Esophagus squamous epithelium (tissue), 5 donors: ENCODE measurements around the gene CYP2C18. TPM values are rescaled to one million over a fixed set of nuclear protein-coding genes. Genes with fewer than 3 reads are reported as not detected.
"Not testable (repeated sequence)": the region's sequence is repeated elsewhere in the genome, so short reads cannot be mapped to it uniquely, and the experiment has no call there.

Experiments used
- DNase-seq: peaks from one replicate; lab custom pipeline; 2025; lab: John Stamatoyannopoulos, UW
- H3K27ac ChIP-seq, 4 donors: fragments of 200-600 bp; sonication (generic); one replicate each; pipeline ENCODE4 v1.5.1; 2016 to 2019; ENCODE audit warnings: mild to moderate bottlenecking in 1 of 4
- H3K27me3 ChIP-seq, 4 donors: fragments of 200-600 bp; sonication (generic); 1 replicate in 3 of 4; 2 replicates in 1 of 4; pipeline versions ENCODE4 v1.5.1 to v1.6.0; 2017 to 2021; ENCODE audit warnings: antibody characterized with exemption in 1 of 4
- H3K36me3 ChIP-seq, 3 donors: fragments of 200-600 bp; sonication (generic); one replicate each; pipeline ENCODE4 v1.5.1; 2016 to 2019
- H3K4me1 ChIP-seq, 3 donors: fragments of 200-600 bp; sonication (generic); one replicate each; pipeline ENCODE4 v1.5.1; 2017 to 2019
- H3K4me3 ChIP-seq, 4 donors: fragments of 200-600 bp; sonication (generic); 1 replicate in 3 of 4; 2 replicates in 1 of 4; pipeline ENCODE4 v1.5.1; 2016 to 2019; ENCODE audit warnings: mild to moderate bottlenecking in 2 of 4, moderate library complexity in 1 of 4
- H3K9me3 ChIP-seq, 3 donors: fragments of 200-600 bp; sonication (generic); one replicate each; pipeline ENCODE4 v1.5.1; 2016 to 2019
- CTCF ChIP-seq, 6 experiments: fragments of 450-650 bp in 4 of 6; fragments of 200-600 bp in 2 of 6; sonication (generic) in 2 of 6; IDR thresholded peaks; one replicate each; pipeline ENCODE4 v1.5.1; 2016 to 2019; ENCODE audit warnings: antibody characterized with exemption in 6 of 6, mild to moderate bottlenecking in 4 of 6, moderate library complexity in 4 of 6
- POLR2A ChIP-seq, 4 donors: fragments of 450-650 bp; IDR thresholded peaks; one replicate each; pipeline ENCODE4 v1.6.1; 2017; ENCODE audit warnings: antibody characterized with exemption in 4 of 4, mild to moderate bottlenecking in 4 of 4, moderate library complexity in 3 of 4
- WGBS, 2 donors: methylation state at CpG; one replicate each; pipeline ENCODE4 v1.1.5; 2018; 5-methylcytosine and 5-hydroxymethylcytosine counted together
- intact Hi-C: fragments of 100-400 bp; cut with DNase I; formaldehyde crosslinking; loops from one replicate; pipeline ENCODE4 v1.15.0; 2022
- total RNA-seq, 4 donors: library from RNA; depleted of rRNA; stranded (reverse); fragments of >200 nt; gene quantifications; one replicate each; pipeline ENCODE4 v1.1.0, GENCODE V29; 2016
- donor health status: DM: yes; HTN: yes; CAD: no.

The CYP2C18 gene
- total RNA-seq, 4 donors from 2014 or later, result 28.0 to 53.5 (median 39.8) TPM

GRCh38 chr10:94762393-94762792, 78.9 kb downstream of the CYP2C18 start, which contains the start of gene CYP2C19:
TSS of gene CYP2C19 (plus strand) at chr10:94762681. CDS start at chr10:94762706, 25 bp downstream.
- 62 to 73% methylated on average over 3 of the region's 3 CpGs for WGBS, 2 donors
- intact Hi-C loops, result no loop called here
- no peak within 1 kb of the TSS for H3K4me3 ChIP-seq
- no peaks in the 10 kb centered on the region for H3K4me1 ChIP-seq
- DNase-seq, result no peak
- no peaks in the 10 kb centered on the region for H3K27me3 ChIP-seq
- TF ChIP-seq CTCF (IDR thresholded peaks at IDR 0.05), result no peak
- TF ChIP-seq POLR2A (IDR thresholded peaks at IDR 0.05), result no peak
- no peak within 1 kb of the TSS for H3K27ac ChIP-seq
- H3K36me3 ChIP-seq, result no peaks in the 10 kb centered on the region
- H3K9me3 ChIP-seq, result no peaks in the 10 kb centered on the region

GRCh38 chr10:94775425-94775824, 91.9 kb downstream of the CYP2C18 start:
- H3K4me1 ChIP-seq, DNase-seq, H3K27ac ChIP-seq, H3K36me3 ChIP-seq, H3K9me3 ChIP-seq, intact Hi-C loops, H3K4me3 ChIP-seq, H3K27me3 ChIP-seq: not testable (repeated sequence)
- 80 to 100% methylated on average over 1 to 6 of the region's 6 CpGs for WGBS, 2 donors

GRCh38 chr10:94777886-94778458, 94.4 kb downstream of the CYP2C18 start:
- intact Hi-C loops, result no loop called here
- no peak for TF ChIP-seq CTCF (IDR thresholded peaks at IDR 0.05)
- Histone ChIP-seq H3K9me3 (no peaks in the 10 kb centered on the region), H3K27me3 (no peaks in the 10 kb centered on the region), H3K27ac (no peak overlapping the region), H3K4me3 (no peak overlapping the region), H3K4me1 (no peaks in the 10 kb centered on the region), H3K36me3 (peaks cover 0 to 6% (median 0%) of the 10 kb centered on the region in 3 donors)
- no peak for DNase-seq
- WGBS, 2 donors, result 27 to 37% methylated on average over 5 of the region's 5 CpGs

GRCh38 chr10:94780844-94781243, 97.3 kb downstream of the CYP2C18 start:
- Histone ChIP-seq H3K4me3 (no peak overlapping the region), H3K36me3 (peaks cover 0 to 6% (median 0%) of the 10 kb centered on the region in 3 donors), H3K27ac (no peak overlapping the region), H3K27me3 (no peaks in the 10 kb centered on the region), H3K9me3 (no peaks in the 10 kb centered on the region), H3K4me1 (no peaks in the 10 kb centered on the region)
- DNase-seq, result no peak
- intact Hi-C loops, result no loop called here
- TF ChIP-seq CTCF (IDR thresholded peaks at IDR 0.05) (no peak), POLR2A (IDR thresholded peaks at IDR 0.05) (no peak)
- WGBS, 2 donors, result 10 to 40% methylated on average over 1 of the region's 1 CpG

GRCh38 chr10:94784256-94784655, 100.7 kb downstream of the CYP2C18 start:
- peaks cover 0 to 6% (median 0%) of the 10 kb centered on the region in 3 donors for H3K36me3 ChIP-seq
- H3K27ac ChIP-seq, result no peak overlapping the region
- DNase-seq, result no peak
- no peaks in the 10 kb centered on the region for H3K9me3 ChIP-seq
- no peaks in the 10 kb centered on the region for H3K27me3 ChIP-seq
- no peaks in the 10 kb centered on the region for H3K4me1 ChIP-seq
- intact Hi-C loops, result no loop called here
- no peak overlapping the region for H3K4me3 ChIP-seq
- TF ChIP-seq POLR2A (IDR thresholded peaks at IDR 0.05), result no peak
- no peak for TF ChIP-seq CTCF (IDR thresholded peaks at IDR 0.05)

GRCh38 chr10:94785211-94785610, 101.7 kb downstream of the CYP2C18 start:
- no peaks in the 10 kb centered on the region for H3K4me1 ChIP-seq
- H3K27ac ChIP-seq, result no peak overlapping the region
- no peaks in the 10 kb centered on the region for H3K27me3 ChIP-seq
- no peaks in the 10 kb centered on the region for H3K9me3 ChIP-seq
- TF ChIP-seq CTCF (IDR thresholded peaks at IDR 0.05), result no peak
- TF ChIP-seq POLR2A (IDR thresholded peaks at IDR 0.05), result no peak
- intact Hi-C loops, result no loop called here
- WGBS, 2 donors, result 31 to 49% methylated on average over 2 of the region's 2 CpGs
- peaks cover 0 to 6% (median 0%) of the 10 kb centered on the region in 3 donors for H3K36me3 ChIP-seq
- DNase-seq, result no peak
- H3K4me3 ChIP-seq, result no peak overlapping the region
